GM13977 (cell line): Measurements from ENCODE around the gene EHD3.

Source experiments
- DNase-seq: peaks from one replicate; pipeline ENCODE4 v3.0.0; 2012; ENCODE audit warnings: low spot score
- CTCF ChIP-seq: IDR thresholded peaks from 2 replicates; pipeline ENCODE4 v1.5.1; 2012; ENCODE audit warnings: mild to moderate bottlenecking, control low read depth; ENCODE audit not compliant: insufficient read depth; ENCODE audit errors: extremely low read depth, missing control alignments
- in situ Hi-C: fragments of 300-500 bp; cut with MboI; formaldehyde crosslinking; loops from one replicate; pipeline ENCODE4 v1.12.0; 2022; ENCODE audit warnings: low sequenced_read_pairs, low pct_unique_long_range_greater_than_20kb, mixed read lengths, inconsistent platforms; ENCODE audit not compliant: unreplicated experiment

EHD3 gene

GRCh38 chr2:31238906-31239592, 5.1 kb downstream of the EHD3 start:
- no peak for TF ChIP-seq CTCF
- DNase-seq: no peak
- in situ Hi-C loops: no loop called here

DNA sequence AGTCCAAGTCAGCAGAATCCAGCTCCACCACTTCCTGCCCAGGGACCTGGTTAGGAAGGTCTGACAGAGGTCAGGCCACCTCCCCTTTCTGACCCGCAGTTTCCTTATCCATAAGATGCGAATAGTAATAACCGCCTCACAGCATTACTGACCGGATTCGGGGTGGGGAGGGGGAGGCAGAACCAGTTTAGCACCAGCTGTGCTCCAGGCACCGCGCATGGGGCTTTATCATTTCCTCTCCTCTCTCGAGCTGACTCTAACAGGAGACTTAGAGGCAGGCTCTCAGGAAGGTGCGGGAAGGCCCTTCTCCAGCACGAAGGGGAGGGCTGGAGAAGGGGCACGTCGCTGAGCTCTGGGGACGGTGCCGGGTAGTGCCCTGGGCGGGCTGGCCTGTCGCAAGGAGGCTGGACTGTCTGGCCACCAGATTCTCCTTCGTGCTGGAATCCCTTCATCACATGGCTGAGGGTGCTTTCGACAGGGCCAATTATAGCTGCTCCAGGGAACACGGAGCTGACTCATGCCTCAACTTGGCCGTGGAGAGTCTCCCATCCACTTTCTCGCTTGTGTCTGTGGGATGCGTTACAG, 5.7 kb downstream of the EHD3 start:
- in situ Hi-C loops: no loop called here
- no peak for TF ChIP-seq CTCF
- no peak for DNase-seq

DNA sequence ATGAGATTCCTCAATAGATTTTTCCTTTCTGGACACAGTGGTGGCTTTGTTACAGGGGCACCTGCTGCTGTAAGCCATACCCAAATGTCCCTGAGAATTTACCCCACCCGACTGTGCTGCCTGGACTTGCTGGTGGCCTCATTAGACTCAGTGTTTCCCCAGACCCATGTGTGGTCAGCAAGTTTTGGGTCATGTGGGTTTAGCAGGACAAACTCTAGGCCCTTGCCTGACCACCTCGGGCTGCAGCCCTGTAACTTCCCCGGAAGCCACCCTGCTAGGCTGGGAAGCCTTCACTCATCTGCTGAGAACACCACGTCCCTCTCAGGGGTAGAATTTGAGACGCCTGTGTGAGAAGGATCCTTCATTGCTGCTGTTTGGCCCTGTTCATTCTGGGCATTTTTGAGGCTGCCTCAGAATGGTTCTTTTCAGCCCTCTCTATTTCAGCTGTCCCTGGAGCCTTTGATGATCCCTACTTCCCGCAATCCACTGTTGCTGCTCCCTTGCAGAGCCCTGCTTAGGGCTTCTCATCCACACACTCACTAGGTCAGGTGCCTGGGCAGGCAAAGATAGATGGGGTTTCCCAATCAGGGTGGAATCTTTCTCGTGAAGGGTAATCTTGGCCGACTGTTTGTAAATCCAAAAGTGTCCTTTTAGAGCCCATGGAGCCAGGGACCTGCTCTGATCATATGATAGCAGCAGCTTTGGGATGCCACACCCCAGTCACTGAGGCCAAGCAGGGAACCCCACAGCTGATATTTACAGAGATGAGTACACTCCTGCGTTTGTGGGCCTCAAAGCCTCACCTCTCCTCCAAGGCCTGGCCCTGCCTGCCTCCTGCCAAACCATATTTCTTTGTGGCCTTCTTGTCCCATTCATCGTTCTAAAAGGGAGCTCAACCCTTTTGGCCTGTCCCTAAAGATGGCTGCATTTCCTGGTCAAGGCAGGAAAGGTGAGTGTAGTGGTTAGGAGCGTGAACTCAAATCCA, 6.7 kb downstream of the EHD3 start:
- DNase-seq: no peak
- in situ Hi-C loops: no loop called here
- TF ChIP-seq CTCF: no peak

DNA sequence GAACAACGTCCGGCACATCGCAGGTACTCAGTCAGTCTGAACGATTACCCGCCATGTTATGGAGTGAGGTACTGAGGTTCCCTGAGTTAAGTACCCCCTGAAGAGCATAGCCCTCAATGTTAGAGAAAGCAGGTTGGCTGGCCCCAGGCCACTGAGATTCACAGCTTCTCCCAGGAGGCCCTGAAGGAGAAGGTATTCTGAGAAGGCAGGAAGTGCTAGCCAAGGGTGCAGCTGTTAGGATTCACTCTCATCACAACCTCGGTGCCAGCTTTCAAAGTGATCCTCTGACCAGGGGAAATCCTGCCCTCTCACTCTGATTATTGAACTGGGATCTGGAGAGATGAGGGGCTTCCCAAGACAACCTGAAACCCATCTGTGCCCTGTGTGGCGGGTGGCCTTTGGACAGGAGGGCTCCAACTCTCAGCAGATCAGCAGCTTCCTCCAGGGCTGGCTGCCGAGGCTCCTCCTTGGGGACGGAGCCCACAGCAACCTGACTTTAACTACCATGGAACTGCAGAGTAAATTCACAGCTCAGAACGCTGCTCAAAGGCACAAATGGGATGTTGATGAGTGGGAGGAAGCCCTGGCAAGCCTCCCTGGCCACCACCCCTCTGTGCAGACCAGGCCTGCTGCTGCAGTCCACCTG, 7.8 kb downstream of the EHD3 start:
- no peak for DNase-seq
- TF ChIP-seq CTCF: no peak
- in situ Hi-C loops: no loop called here

DNA sequence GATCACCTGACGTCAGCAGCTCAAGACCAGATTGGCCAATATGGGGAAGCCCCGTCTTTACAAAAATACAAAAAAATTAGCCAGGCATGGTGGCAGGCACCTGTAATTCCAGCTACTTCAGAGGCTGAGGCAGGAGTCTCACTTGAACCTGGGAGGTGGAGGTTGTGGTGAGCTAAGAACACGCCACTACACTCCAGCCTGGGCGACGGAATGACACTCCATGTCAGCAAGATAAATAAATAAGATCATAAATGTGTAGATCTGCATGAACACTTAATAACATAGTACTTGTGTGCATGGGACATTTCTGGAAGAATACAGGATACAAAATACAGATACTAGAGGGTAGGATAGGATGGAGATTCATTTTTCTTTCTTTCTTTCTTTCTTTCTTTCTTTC, 9.1 kb downstream of the EHD3 start:
- no peak for TF ChIP-seq CTCF
- no peak for DNase-seq
- in situ Hi-C loops: no loop called here

DNA sequence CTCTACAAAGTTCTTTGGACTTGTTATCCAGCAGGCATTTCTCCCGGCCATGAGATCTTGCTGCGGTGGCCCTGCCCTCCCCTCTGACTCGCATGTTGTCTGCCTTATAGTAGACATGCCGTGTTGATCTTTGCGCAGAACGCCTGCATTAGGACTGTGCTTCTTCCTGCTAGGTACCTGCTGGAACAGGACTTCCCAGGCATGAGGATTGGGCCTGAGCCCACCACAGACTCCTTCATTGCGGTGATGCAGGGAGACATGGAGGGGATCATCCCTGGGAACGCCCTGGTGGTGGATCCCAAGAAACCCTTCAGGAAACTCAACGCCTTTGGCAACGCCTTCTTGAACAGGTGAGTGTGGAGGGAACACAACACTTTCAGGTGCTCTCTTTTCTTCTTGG, 10.1 kb downstream of the EHD3 start:
- in situ Hi-C loops: no loop called here
- no peak for DNase-seq
- no peak for TF ChIP-seq CTCF
